H1 (cell line): ENCODE results near the gene GALNT7.

Source experiments
- CEBPB ChIP-seq: IDR thresholded peaks from 2 replicates; pipeline ENCODE4 v1.6.1; 2012; ENCODE audit warnings: low read depth, low read length
- CTCF ChIP-seq, 3 experiments: IDR thresholded peaks; 1 replicate in 2 of 3; 2 replicates in 1 of 3; pipeline versions ENCODE4 v1.5.1 to v1.6.1; 2011; ENCODE audit warnings: low read length in 3 of 3, mild to moderate bottlenecking in 3 of 3, inconsistent platforms in 2 of 3, low read depth in 1 of 3, moderate library complexity in 1 of 3; ENCODE audit not compliant: insufficient read depth in 1 of 3; ENCODE audit errors: control extremely low read depth in 1 of 3
- MAFK ChIP-seq: IDR thresholded peaks from 2 replicates; pipeline ENCODE4 v1.6.1; 2012; ENCODE audit warnings: low read depth, mild to moderate bottlenecking, improper control_type of control experiment, low read length
- NANOG ChIP-seq: IDR thresholded peaks from 2 replicates; pipeline ENCODE4 v1.6.1; 2011; ENCODE audit warnings: low read length, low read depth, mild to moderate bottlenecking, inconsistent platforms; ENCODE audit not compliant: insufficient read depth, poor library complexity, severe bottlenecking
- POLR2A ChIP-seq, 2 experiments: IDR thresholded peaks; 1 replicate in 1 of 2; 2 replicates in 1 of 2; pipeline ENCODE4 v1.6.1; 2011; ENCODE audit warnings: low read depth in 2 of 2, low read length in 2 of 2, mild to moderate bottlenecking in 2 of 2; ENCODE audit errors: control extremely low read depth in 1 of 2
- POLR2AphosphoS5 ChIP-seq: IDR thresholded peaks from 2 replicates; pipeline ENCODE4 v1.6.1; 2011; ENCODE audit warnings: low read depth, low read length
- RBBP5 ChIP-seq: IDR thresholded peaks from 2 replicates; pipeline ENCODE4 v1.7.1; 2012; ENCODE audit warnings: low read depth, mild to moderate bottlenecking, inconsistent platforms, low read length, moderate library complexity, borderline replicate concordance
- SP1 ChIP-seq: IDR thresholded peaks from 2 replicates; pipeline ENCODE4 v1.6.1; 2011; ENCODE audit warnings: low read depth, low read length
- TCF12 ChIP-seq: IDR thresholded peaks from 2 replicates; pipeline ENCODE4 v1.6.1; 2011; ENCODE audit warnings: low read depth, mild to moderate bottlenecking, low read length
- ZNF274 ChIP-seq: IDR thresholded peaks from 2 replicates; pipeline ENCODE4 v1.7.0; 2012; ENCODE audit warnings: low read length, borderline replicate concordance; ENCODE audit errors: extremely low read depth

- no peak for TF ChIP-seq POLR2AphosphoS5
- no peak for TF ChIP-seq RBBP5
- TF ChIP-seq CEBPB, result no peak
- no peak for TF ChIP-seq MAFK
- no peak for TF ChIP-seq CTCF (IDR thresholded peaks at IDR 0.05; ENCODE audit: control extremely low read depth in 1 of 3, insufficient read depth in 1 of 3, low read depth in 1 of 3, low read length in 3 of 3)
- TF ChIP-seq NANOG, result no peak
- TF ChIP-seq SP1, result no peak
- no peak for TF ChIP-seq ZNF274
- TF ChIP-seq TCF12, result no peak
- no peak for TF ChIP-seq POLR2A (IDR thresholded peaks at IDR 0.05; ENCODE audit: control extremely low read depth in 1 of 2, low read depth in 2 of 2, low read length in 2 of 2)
Observed at GRCh38 chr4:173171987-173172386, 3.4 kb downstream of the GALNT7 start.
